Activated CD8-positive, alpha-beta memory T cell treated with anti-CD3 and anti-CD28 coated beads, Interleukin-2, amount 50 U/mL, for 48 hours (primary cell): ENCODE results near the gene CEP128.

ENCODE experiments used
- DNase-seq: peaks from one replicate; pipeline ENCODE4 v3.0.0-alpha.2; 2020

The CEP128 gene

GRCh38 chr14:80605536-80605935 lies 336.0 kb downstream of the CEP128 start:
- no peak for DNase-seq

- DNase-seq = no peak
These were observed 338.6 kb downstream of the CEP128 start for GRCh38 chr14:80602946-80603345.

- no peak for DNase-seq
These were observed 354.3 kb downstream of the CEP128 start for GRCh38 chr14:80587096-80587724.

- no peak for DNase-seq
These were observed 355.4 kb downstream of the CEP128 start for GRCh38 chr14:80586131-80586530.

GRCh38 chr14:80585506-80585835 lies 356.1 kb downstream of the CEP128 start:
- no peak for DNase-seq

- DNase-seq = no peak
These were observed 356.6 kb downstream of the CEP128 start for GRCh38 chr14:80584744-80585505.

GRCh38 chr14:80577599-80577998 lies 363.9 kb downstream of the CEP128 start:
- no peak for DNase-seq

- no peak for DNase-seq
These were observed 365.1 kb downstream of the CEP128 start for GRCh38 chr14:80576401-80576800.

- no peak for DNase-seq
These were observed 365.8 kb downstream of the CEP128 start for GRCh38 chr14:80575763-80576162.

- no peak for DNase-seq
These were observed 368.9 kb downstream of the CEP128 start for GRCh38 chr14:80572666-80573065.

GRCh38 chr14:80570930-80571298 lies 370.6 kb downstream of the CEP128 start:
- no peak for DNase-seq

- DNase-seq = no peak
These were observed 373.5 kb downstream of the CEP128 start for GRCh38 chr14:80567905-80568536.

GRCh38 chr14:80565001-80565400 lies 376.5 kb downstream of the CEP128 start:
- DNase-seq = no peak

GRCh38 chr14:80564051-80564450 lies 377.5 kb downstream of the CEP128 start:
- no peak for DNase-seq

GRCh38 chr14:80560800-80561657 lies 380.5 kb downstream of the CEP128 start:
- DNase-seq = no peak

- DNase-seq = no peak
These were observed 387.4 kb downstream of the CEP128 start for GRCh38 chr14:80554139-80554538.

- no peak for DNase-seq
These were observed 392.4 kb downstream of the CEP128 start for GRCh38 chr14:80549141-80549540.

- DNase-seq = no peak
These were observed 395.3 kb downstream of the CEP128 start for GRCh38 chr14:80545935-80546854.

- DNase-seq = no peak
These were observed 397.2 kb downstream of the CEP128 start for GRCh38 chr14:80544366-80544765.

GRCh38 chr14:80543211-80543610 lies 398.3 kb downstream of the CEP128 start:
- DNase-seq = no peak

GRCh38 chr14:80538633-80539375 lies 402.7 kb downstream of the CEP128 start:
- DNase-seq = no peak

GRCh38 chr14:80537626-80538025 lies 403.9 kb downstream of the CEP128 start:
- no peak for DNase-seq
